GM15510 (cell line): ENCODE measurements around the gene XXYLT1.

Source experiments
- POLR2A ChIP-seq: IDR thresholded peaks from 3 replicates; pipeline ENCODE4 v1.6.1; 2011; ENCODE audit warnings: borderline replicate concordance; ENCODE audit not compliant: insufficient read length; ENCODE audit errors: extremely low read depth

Gene XXYLT1

GRCh38 chr3:195076981-195077610 is 193.9 kb downstream of the XXYLT1 start:
- no peak for TF ChIP-seq POLR2A

- TF ChIP-seq POLR2A = no peak
These were observed 194.8 kb downstream of the XXYLT1 start for GRCh38 chr3:195075941-195076875.

GRCh38 chr3:195075199-195075940 is 195.6 kb downstream of the XXYLT1 start:
- no peak for TF ChIP-seq POLR2A

GRCh38 chr3:195073866-195074860 is 196.8 kb downstream of the XXYLT1 start:
- no peak for TF ChIP-seq POLR2A

GRCh38 chr3:195072916-195073564 is 197.9 kb downstream of the XXYLT1 start:
- no peak for TF ChIP-seq POLR2A

GRCh38 chr3:195071916-195072820 is 198.8 kb downstream of the XXYLT1 start:
- TF ChIP-seq POLR2A = no peak

GRCh38 chr3:195071011-195071728 is 199.8 kb downstream of the XXYLT1 start:
- no peak for TF ChIP-seq POLR2A

GRCh38 chr3:195070336-195070735 is 200.6 kb downstream of the XXYLT1 start:
- TF ChIP-seq POLR2A = no peak

GRCh38 chr3:195069501-195070251 is 201.3 kb downstream of the XXYLT1 start:
- no peak for TF ChIP-seq POLR2A

GRCh38 chr3:195068084-195069080 is 202.6 kb downstream of the XXYLT1 start:
- no peak for TF ChIP-seq POLR2A
